ENCODE data around the gene TGFBR3L.
"Not testable (repeated sequence)": the region's sequence is repeated elsewhere in the genome, so short reads cannot be mapped to it uniquely, and the experiment has no call there.

The TGFBR3L gene

GRCh38 chr19:7918615-7919421 lies 4.2 kb downstream of the TGFBR3L start:
- no peak for DNase-seq

GRCh38 chr19:7919610-7920518 lies 5.2 kb downstream of the TGFBR3L start, which contains the start of gene SNAPC2:
Gene SNAPC2 (plus strand): TSS chr19:7920338. CDS start chr19:7920367, 29 bp downstream.
- DNase-seq, result peak; percentile 97

- peak; percentile 100 for DNase-seq
Measured at GRCh38 chr19:7920519-7921301, 6.1 kb downstream of the TGFBR3L start.

- no peak for DNase-seq
Measured at GRCh38 chr19:7921302-7921966, 6.8 kb downstream of the TGFBR3L start.

GRCh38 chr19:7921967-7922835 lies 7.6 kb downstream of the TGFBR3L start:
- no peak for DNase-seq

GRCh38 chr19:7922836-7923195 lies 8.2 kb downstream of the TGFBR3L start:
- no peak for DNase-seq

GRCh38 chr19:7923295-7924191 lies 8.9 kb downstream of the TGFBR3L start:
- no peak for DNase-seq

- DNase-seq, result no peak
Measured at GRCh38 chr19:7924241-7924640, 9.6 kb downstream of the TGFBR3L start.

GRCh38 chr19:7924651-7925170 lies 10.1 kb downstream of the TGFBR3L start:
- no peak for DNase-seq

GRCh38 chr19:7925171-7925851 lies 10.7 kb downstream of the TGFBR3L start:
- peak; percentile 71 to 76 for DNase-seq

GRCh38 chr19:7926021-7926726 lies 11.5 kb downstream of the TGFBR3L start, which contains the start of gene CTXN1:
Gene CTXN1 (minus strand): TSS chr19:7926135. CDS start chr19:7925538, 597 bp downstream.
- DNase-seq, result peak; percentile 69 to 75

GRCh38 chr19:7926727-7927604 lies 12.3 kb downstream of the TGFBR3L start:
- no peak for DNase-seq

GRCh38 chr19:7927605-7928333 lies 13.1 kb downstream of the TGFBR3L start:
- no peak for DNase-seq

- DNase-seq, result no peak
Measured at GRCh38 chr19:7928334-7928706, 13.7 kb downstream of the TGFBR3L start.

- peak; percentile 47 to 53 for DNase-seq
Measured at GRCh38 chr19:7928741-7929701, 14.4 kb downstream of the TGFBR3L start.

GRCh38 chr19:7930030-7930429 lies 15.4 kb downstream of the TGFBR3L start:
- not testable (repeated sequence) for DNase-seq

All from activated CD4-positive, alpha-beta T cell treated with anti-CD3 and anti-CD28 coated beads for 4 hours (primary cell).